Measurements from ENCODE around the gene PLAGL1.

The PLAGL1 gene

GRCh38 chr6:143963158-143963919 is 44.7 kb downstream of the PLAGL1 start:
- no peaks in the 10 kb centered on the region for H3K36me3 ChIP-seq (ENCODE audit: control insufficient read depth in 1 of 2, insufficient read depth in 2 of 2, low read length in 2 of 2)
- no peak overlapping the region for H3K27ac ChIP-seq (ENCODE audit: low read depth, low read length)
- no peak overlapping the region for H3K9ac ChIP-seq (ENCODE audit: low read length)
- no peak overlapping the region for H3K4me3 ChIP-seq (ENCODE audit: low read depth, low read length)
- no peak overlapping the region for H2BK12ac ChIP-seq (ENCODE audit: low read length)
- no peak overlapping the region for H2AK5ac ChIP-seq (ENCODE audit: low read length)
- H3K4me2 ChIP-seq (ENCODE audit: low read length) = no peak overlapping the region
- no peak overlapping the region for H4K12ac ChIP-seq (ENCODE audit: low read depth, low read length)
- H4K8ac ChIP-seq (ENCODE audit: low read depth, low read length) = no peak overlapping the region
- peaks cover 1% of the 10 kb centered on the region for H3K9me3 ChIP-seq (ENCODE audit: insufficient read depth, low read depth, low read length)
- peaks cover 0 to 4% of the 10 kb centered on the region in 2 experiments for H3K4me1 ChIP-seq (ENCODE audit: control insufficient read depth in 1 of 2, insufficient read depth in 2 of 2, low read length in 2 of 2)
- H3K79me1 ChIP-seq (ENCODE audit: low read length) = no peaks in the 10 kb centered on the region
- WGBS (ENCODE audit: extremely low coverage, insufficient coverage, insufficient read length) = no CpG with 5 or more reads among the region's 7 CpGs
- H2BK5ac ChIP-seq (ENCODE audit: low read depth, low read length, poor library complexity) = no peak overlapping the region
- no peak overlapping the region for H4K91ac ChIP-seq (ENCODE audit: low read depth, low read length)
- no peak overlapping the region for H2AFZ ChIP-seq (ENCODE audit: insufficient read depth, low read length, poor library complexity)
- H2BK120ac ChIP-seq (ENCODE audit: insufficient read depth, low read length, poor library complexity) = no peak overlapping the region
- H3K14ac ChIP-seq (ENCODE audit: low read length) = no peak overlapping the region
- H3K23ac ChIP-seq (ENCODE audit: low read length) = peak overlapping the region; percentile 50
- peaks cover 41% of the 10 kb centered on the region for H3K27me3 ChIP-seq (ENCODE audit: insufficient read depth, low read length)
- no peak overlapping the region for H3K4ac ChIP-seq (ENCODE audit: low read depth, low read length)
- DNase-seq = no peak
- no peaks in the 10 kb centered on the region for H3K79me2 ChIP-seq (ENCODE audit: control insufficient read depth, insufficient read depth, low read length, poor library complexity)
- no peak overlapping the region for H3K18ac ChIP-seq (ENCODE audit: low read length)

- Histone ChIP-seq H3K79me1 (ENCODE audit: low read length) (no peaks in the 10 kb centered on the region), H3K18ac (ENCODE audit: low read length) (no peak overlapping the region), H4K12ac (ENCODE audit: low read depth, low read length) (no peak overlapping the region), H3K14ac (ENCODE audit: low read length) (no peak overlapping the region), H3K4me2 (ENCODE audit: low read length) (no peak overlapping the region), H3K27me3 (ENCODE audit: insufficient read depth, low read length) (peaks cover 41% of the 10 kb centered on the region), H4K8ac (ENCODE audit: low read depth, low read length) (no peak overlapping the region), H3K4ac (ENCODE audit: low read depth, low read length) (no peak overlapping the region), H3K9me3 (ENCODE audit: insufficient read depth, low read depth, low read length) (peaks cover 1% of the 10 kb centered on the region), H2AFZ (ENCODE audit: insufficient read depth, low read length, poor library complexity) (no peak overlapping the region), H2BK5ac (ENCODE audit: low read depth, low read length, poor library complexity) (no peak overlapping the region), H2BK120ac (ENCODE audit: insufficient read depth, low read length, poor library complexity) (no peak overlapping the region), H4K91ac (ENCODE audit: low read depth, low read length) (no peak overlapping the region), H3K27ac (ENCODE audit: low read depth, low read length) (no peak overlapping the region), H3K9ac (ENCODE audit: low read length) (no peak overlapping the region), H3K36me3 (ENCODE audit: control insufficient read depth in 1 of 2, insufficient read depth in 2 of 2, low read length in 2 of 2) (no peaks in the 10 kb centered on the region), H2BK12ac (ENCODE audit: low read length) (no peak overlapping the region), H3K4me3 (ENCODE audit: low read depth, low read length) (no peak overlapping the region), H3K79me2 (ENCODE audit: control insufficient read depth, insufficient read depth, low read length, poor library complexity) (no peaks in the 10 kb centered on the region), H3K4me1 (ENCODE audit: control insufficient read depth in 1 of 2, insufficient read depth in 2 of 2, low read length in 2 of 2) (peaks cover 0 to 4% of the 10 kb centered on the region in 2 experiments), H2AK5ac (ENCODE audit: low read length) (no peak overlapping the region), H3K23ac (ENCODE audit: low read length) (no peak overlapping the region)
- DNase-seq = peak in 1 of 2 donors; percentile 39
- WGBS (ENCODE audit: extremely low coverage, insufficient coverage, insufficient read length) = 100% methylated on average over 1 of the region's 12 CpGs
Observed at GRCh38 chr6:143961886-143962878, 45.9 kb downstream of the PLAGL1 start.

- Histone ChIP-seq H3K14ac (ENCODE audit: low read length) (no peak overlapping the region), H2BK120ac (ENCODE audit: insufficient read depth, low read length, poor library complexity) (no peak overlapping the region), H3K27me3 (ENCODE audit: insufficient read depth, low read length) (peaks cover 38% of the 10 kb centered on the region), H3K18ac (ENCODE audit: low read length) (no peak overlapping the region), H3K4me3 (ENCODE audit: low read depth, low read length) (no peak overlapping the region), H3K36me3 (ENCODE audit: control insufficient read depth in 1 of 2, insufficient read depth in 2 of 2, low read length in 2 of 2) (no peaks in the 10 kb centered on the region), H2AK5ac (ENCODE audit: low read length) (no peak overlapping the region), H2BK12ac (ENCODE audit: low read length) (no peak overlapping the region), H4K91ac (ENCODE audit: low read depth, low read length) (no peak overlapping the region), H3K27ac (ENCODE audit: low read depth, low read length) (no peak overlapping the region), H4K12ac (ENCODE audit: low read depth, low read length) (no peak overlapping the region), H3K79me2 (ENCODE audit: control insufficient read depth, insufficient read depth, low read length, poor library complexity) (no peaks in the 10 kb centered on the region), H2AFZ (ENCODE audit: insufficient read depth, low read length, poor library complexity) (no peak overlapping the region), H3K9me3 (ENCODE audit: insufficient read depth, low read depth, low read length) (peaks cover 1% of the 10 kb centered on the region), H3K4ac (ENCODE audit: low read depth, low read length) (no peak overlapping the region), H3K9ac (ENCODE audit: low read length) (no peak overlapping the region), H2BK5ac (ENCODE audit: low read depth, low read length, poor library complexity) (no peak overlapping the region), H3K79me1 (ENCODE audit: low read length) (no peaks in the 10 kb centered on the region), H4K8ac (ENCODE audit: low read depth, low read length) (no peak overlapping the region), H3K4me2 (ENCODE audit: low read length) (no peak overlapping the region), H3K23ac (ENCODE audit: low read length) (no peak overlapping the region), H3K4me1 (ENCODE audit: control insufficient read depth in 1 of 2, insufficient read depth in 2 of 2, low read length in 2 of 2) (peaks cover 0 to 4% of the 10 kb centered on the region in 2 experiments)
- no peak for DNase-seq
- WGBS (ENCODE audit: extremely low coverage, insufficient coverage, insufficient read length) = no CpG with 5 or more reads among the region's 3 CpGs
Observed at GRCh38 chr6:143961066-143961465, 47.0 kb downstream of the PLAGL1 start.

GRCh38 chr6:143959927-143960326 is 48.1 kb downstream of the PLAGL1 start:
- peak; percentile 33 to 63 for DNase-seq
- no peak overlapping the region for H2BK5ac ChIP-seq (ENCODE audit: low read depth, low read length, poor library complexity)
- no peak overlapping the region for H2AK5ac ChIP-seq (ENCODE audit: low read length)
- H3K27ac ChIP-seq (ENCODE audit: low read depth, low read length) = no peak overlapping the region
- H3K18ac ChIP-seq (ENCODE audit: low read length) = no peak overlapping the region
- no peak overlapping the region for H2BK12ac ChIP-seq (ENCODE audit: low read length)
- H3K36me3 ChIP-seq (ENCODE audit: control insufficient read depth in 1 of 2, insufficient read depth in 2 of 2, low read length in 2 of 2) = no peaks in the 10 kb centered on the region
- no peak overlapping the region for H3K4ac ChIP-seq (ENCODE audit: low read depth, low read length)
- H4K91ac ChIP-seq (ENCODE audit: low read depth, low read length) = no peak overlapping the region
- H3K4me2 ChIP-seq (ENCODE audit: low read length) = no peak overlapping the region
- WGBS (ENCODE audit: extremely low coverage, insufficient coverage, insufficient read length) = no CpG with 5 or more reads among the region's 4 CpGs
- no peak overlapping the region for H3K9ac ChIP-seq (ENCODE audit: low read length)
- peaks cover 33% of the 10 kb centered on the region for H3K27me3 ChIP-seq (ENCODE audit: insufficient read depth, low read length)
- no peak overlapping the region for H2AFZ ChIP-seq (ENCODE audit: insufficient read depth, low read length, poor library complexity)
- H3K14ac ChIP-seq (ENCODE audit: low read length) = no peak overlapping the region
- peaks cover 0 to 4% of the 10 kb centered on the region in 2 experiments for H3K4me1 ChIP-seq (ENCODE audit: control insufficient read depth in 1 of 2, insufficient read depth in 2 of 2, low read length in 2 of 2)
- no peaks in the 10 kb centered on the region for H3K9me3 ChIP-seq (ENCODE audit: insufficient read depth, low read depth, low read length)
- H4K12ac ChIP-seq (ENCODE audit: low read depth, low read length) = no peak overlapping the region
- H4K8ac ChIP-seq (ENCODE audit: low read depth, low read length) = no peak overlapping the region
- no peaks in the 10 kb centered on the region for H3K79me2 ChIP-seq (ENCODE audit: control insufficient read depth, insufficient read depth, low read length, poor library complexity)
- no peak overlapping the region for H3K23ac ChIP-seq (ENCODE audit: low read length)
- no peaks in the 10 kb centered on the region for H3K79me1 ChIP-seq (ENCODE audit: low read length)
- H2BK120ac ChIP-seq (ENCODE audit: insufficient read depth, low read length, poor library complexity) = no peak overlapping the region
- no peak overlapping the region for H3K4me3 ChIP-seq (ENCODE audit: low read depth, low read length)

Measured in trophoblast cell (in vitro differentiated cells and primary cell).